ENCODE results near the gene P2RX4.
"Not testable (repeated sequence)": the region's sequence is repeated elsewhere in the genome, so short reads cannot be mapped to it uniquely, and the experiment has no call there.

Gene P2RX4, protein sequence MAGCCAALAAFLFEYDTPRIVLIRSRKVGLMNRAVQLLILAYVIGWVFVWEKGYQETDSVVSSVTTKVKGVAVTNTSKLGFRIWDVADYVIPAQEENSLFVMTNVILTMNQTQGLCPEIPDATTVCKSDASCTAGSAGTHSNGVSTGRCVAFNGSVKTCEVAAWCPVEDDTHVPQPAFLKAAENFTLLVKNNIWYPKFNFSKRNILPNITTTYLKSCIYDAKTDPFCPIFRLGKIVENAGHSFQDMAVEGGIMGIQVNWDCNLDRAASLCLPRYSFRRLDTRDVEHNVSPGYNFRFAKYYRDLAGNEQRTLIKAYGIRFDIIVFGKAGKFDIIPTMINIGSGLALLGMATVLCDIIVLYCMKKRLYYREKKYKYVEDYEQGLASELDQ

DNA sequence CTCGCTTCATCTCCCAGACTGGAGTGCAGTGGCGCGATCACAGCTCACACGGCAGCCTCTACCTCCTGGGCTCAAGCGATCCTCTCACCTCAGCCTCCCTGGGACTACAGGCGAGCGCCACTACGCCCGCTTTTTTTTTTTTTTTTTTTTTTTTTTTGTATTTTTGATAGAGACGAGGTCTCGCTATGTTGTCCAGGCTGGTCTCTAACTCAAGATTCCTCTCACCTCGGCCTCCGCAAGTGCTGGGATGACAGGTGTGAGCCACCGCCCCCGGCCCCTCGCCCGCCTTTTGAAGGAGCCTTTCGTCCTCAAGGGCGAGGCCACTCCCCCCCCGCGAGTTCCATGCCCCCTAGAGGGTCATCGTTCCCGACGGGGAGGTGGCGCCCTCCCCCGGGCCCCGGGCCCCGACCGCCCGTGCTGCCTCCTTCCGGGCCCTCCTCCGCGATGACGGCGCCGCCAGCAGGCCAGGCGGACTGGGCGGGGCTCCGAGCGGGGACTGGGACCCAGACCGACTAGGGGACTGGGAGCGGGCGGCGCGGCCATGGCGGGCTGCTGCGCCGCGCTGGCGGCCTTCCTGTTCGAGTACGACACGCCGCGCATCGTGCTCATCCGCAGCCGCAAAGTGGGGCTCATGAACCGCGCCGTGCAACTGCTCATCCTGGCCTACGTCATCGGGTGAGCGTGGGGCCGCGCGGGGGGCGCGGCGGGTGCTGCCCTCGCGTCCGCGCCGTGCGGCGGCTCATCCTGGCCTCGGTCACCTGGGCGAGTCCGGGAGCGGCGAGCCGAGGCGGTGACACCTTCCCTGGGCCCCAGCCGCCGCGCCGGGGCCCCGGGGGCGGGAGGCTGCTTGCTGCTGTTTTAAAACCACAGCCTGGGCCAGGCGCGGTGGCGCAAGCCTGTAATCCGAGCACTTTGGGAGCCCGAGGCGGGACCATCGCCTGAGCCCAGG is at the start of gene P2RX4:
TSS of gene P2RX4 (plus strand) at position 506 of the 949 bp plus-strand sequence. CDS start at position 542, 36 bp downstream.
- DNase-seq (ENCODE audit: low read depth): no peak

DNA sequence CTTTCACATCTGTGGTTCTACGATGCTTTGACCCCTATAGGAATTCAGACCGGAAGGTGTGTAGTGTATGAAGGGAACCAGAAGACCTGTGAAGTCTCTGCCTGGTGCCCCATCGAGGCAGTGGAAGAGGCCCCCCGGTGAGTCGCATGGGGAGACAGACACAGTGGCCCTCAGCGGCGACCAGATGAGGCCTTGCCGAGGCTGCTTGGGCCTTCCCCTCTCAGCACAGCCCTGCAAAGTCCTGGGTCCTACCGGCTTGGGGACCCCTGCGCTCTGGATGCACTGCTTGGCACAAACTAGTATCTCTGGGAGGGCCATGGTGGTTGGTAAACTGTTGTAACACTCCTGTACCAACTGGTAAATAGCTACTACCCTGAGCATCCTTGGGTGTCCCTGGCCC is 47.5 kb upstream of the P2RX4 start:
- no peak for DNase-seq (ENCODE audit: low read depth)

DNA sequence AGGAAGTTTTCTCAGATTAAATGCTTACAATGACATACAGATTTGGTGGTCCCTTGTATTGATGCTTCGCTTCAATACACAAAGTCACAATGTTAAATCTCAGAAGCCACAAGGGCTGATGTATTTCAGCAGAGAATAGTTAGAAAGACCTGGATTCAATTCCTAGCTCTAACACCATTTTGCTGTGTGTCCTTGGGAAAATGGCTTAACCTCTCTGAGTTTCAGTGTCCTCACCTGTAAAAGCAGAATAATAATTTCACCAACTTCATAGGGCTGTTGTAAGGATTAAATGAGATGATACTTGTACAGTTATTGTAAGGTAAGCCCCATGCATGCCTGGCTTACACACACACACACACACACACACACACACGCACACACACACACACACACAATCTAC is 46.9 kb upstream of the P2RX4 start:
- no peak for DNase-seq (ENCODE audit: low read depth)

DNA sequence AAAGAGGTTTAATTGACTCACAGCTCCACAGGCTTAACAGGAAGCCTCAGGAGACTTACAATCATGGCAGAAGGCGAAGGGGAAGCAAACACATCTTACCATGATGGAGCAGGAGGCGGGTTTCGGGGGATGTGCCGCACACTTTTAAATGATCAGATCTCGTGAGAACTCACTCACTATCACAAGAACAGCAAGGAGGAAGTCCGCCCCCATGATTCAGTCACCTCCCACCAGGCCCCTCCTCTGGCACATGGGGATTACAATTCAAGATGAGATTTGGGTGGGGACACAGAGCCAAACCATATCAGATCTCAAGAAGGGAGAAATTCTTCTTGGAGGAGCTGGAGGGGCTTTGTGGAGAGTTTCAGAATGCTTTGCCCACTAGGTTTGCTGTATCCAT is 45.1 kb upstream of the P2RX4 start:
- DNase-seq (ENCODE audit: low read depth): not testable (repeated sequence)

DNA sequence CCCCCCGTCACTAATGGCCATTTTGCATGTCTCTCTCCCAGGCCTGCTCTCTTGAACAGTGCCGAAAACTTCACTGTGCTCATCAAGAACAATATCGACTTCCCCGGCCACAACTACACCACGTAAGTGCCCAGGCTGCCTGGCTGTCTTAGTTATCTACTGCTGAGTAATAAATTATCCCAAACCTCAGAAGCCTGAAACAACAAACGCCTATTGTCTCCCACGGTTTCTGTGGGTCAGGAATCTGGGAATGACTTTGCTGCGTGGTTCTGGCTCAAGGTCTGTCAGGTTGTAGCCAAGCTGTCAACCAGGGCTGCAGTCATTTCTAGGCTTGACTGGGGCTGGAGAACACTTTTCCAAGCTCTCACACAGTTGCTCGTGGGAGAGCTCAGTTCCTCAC is 44.6 kb upstream of the P2RX4 start:
- DNase-seq (ENCODE audit: low read depth): no peak

DNA sequence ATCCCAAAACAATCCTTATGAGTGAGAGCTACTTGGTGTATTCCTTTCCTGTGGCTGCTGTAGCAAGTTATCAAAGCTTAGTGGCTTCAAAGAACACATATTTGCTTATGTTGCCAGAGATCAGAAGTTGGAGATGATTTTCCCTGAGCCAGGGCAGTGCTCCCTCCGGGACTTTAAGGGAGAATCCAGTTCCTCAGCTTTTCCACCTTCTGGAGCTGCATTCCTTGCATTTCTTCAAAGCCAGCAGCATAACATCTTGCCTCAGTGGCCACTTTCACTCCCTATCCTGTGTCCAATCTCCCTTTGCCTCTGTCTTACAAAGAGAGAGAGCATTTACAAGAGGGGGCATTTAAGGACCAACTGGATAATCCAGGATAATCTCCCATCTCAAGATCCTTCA is 43.6 kb upstream of the P2RX4 start:
- no peak for DNase-seq (ENCODE audit: low read depth)

DNA sequence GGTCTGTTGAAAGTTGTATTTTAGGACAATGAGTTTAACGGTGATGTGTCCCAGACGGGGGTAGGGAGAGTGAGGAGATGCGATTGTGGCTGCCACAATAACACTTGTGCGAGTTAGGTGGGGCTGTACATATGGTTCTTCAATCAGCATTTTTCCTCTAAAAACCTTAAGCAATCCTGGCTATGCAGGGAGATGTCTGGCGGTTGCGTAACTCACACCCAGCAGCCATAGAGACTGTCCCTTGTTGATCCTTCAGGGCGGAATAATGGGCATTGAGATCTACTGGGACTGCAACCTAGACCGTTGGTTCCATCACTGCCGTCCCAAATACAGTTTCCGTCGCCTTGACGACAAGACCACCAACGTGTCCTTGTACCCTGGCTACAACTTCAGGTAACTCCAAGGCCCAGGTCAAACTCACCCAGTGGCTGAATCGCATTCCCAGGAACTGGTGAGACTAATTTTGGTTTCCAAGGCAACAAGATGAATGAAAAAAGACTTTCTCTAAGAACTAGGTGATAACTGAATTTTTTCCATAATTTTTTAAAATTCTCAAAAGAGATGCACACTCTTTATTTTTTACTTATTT is 42.6 kb upstream of the P2RX4 start:
- DNase-seq (ENCODE audit: low read depth): no peak

DNA sequence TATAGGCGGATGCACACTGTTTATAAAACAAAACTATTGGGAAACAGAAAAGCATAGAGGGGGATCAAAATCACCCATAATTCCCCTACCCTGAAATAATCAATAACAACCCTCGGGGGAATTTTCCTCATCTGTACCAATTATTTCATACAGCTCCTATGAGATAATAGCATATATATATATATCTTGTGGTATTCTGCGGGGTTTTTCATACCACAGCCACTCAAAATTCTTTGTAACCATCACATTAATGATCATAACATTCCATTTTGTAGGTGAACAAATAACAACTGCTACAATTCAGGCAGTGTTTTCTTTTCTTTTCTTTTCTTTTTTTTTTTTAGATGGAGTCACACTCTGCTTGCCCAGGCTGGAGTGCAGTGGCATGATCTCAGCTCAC is 42.0 kb upstream of the P2RX4 start:
- DNase-seq (ENCODE audit: low read depth): no peak

DNA sequence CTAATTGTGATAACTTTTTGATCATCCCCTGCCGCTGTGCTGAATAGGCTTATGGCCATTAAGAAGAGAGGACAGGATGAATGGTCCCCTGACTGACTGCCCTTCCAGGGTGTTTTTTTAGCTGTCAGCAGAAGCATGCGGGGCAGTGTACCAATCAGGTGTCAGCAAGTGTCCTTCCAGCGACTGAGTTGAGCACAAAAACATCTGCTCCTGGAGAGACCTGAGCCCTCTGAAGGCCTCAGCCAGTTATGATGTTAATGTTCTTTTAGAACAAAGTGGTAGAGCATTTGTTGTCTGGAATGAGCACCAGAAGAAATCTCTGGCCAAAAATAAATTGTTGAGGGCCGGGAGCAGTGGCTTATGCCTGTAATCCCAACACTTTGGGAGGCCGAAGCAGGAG is 39.8 kb upstream of the P2RX4 start:
- no peak for DNase-seq (ENCODE audit: low read depth)

DNA sequence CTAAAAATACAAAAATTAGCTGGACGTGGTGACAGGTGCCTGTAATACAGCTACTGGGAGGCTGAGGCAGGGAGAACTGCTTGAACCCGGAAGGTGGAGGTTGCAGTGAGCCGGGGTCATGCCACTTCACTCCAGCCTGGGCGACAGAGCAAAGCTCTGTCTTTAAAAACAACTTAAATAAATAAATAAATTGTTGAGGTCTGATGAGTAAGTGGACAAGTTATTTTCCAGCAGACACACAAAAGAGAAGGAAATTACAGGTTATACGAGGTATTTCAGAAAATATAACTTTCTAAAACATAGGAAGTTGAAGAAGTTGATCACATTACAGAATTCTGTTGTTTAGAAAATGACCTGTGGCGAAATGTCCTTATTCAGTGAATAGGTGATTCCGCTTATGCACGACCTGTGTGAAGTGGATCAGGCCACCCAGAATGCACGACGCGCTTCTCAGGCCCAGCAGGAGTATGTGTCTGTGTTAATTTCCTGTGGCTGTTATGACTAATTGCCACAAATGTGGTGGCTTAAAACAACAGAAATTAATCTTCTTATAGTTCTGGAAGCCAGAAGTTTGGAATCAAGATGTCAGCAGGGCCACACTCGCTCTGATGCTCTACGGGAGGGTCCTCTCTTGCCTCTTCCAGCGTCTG is 39.2 kb upstream of the P2RX4 start:
- DNase-seq (ENCODE audit: low read depth): no peak

DNA sequence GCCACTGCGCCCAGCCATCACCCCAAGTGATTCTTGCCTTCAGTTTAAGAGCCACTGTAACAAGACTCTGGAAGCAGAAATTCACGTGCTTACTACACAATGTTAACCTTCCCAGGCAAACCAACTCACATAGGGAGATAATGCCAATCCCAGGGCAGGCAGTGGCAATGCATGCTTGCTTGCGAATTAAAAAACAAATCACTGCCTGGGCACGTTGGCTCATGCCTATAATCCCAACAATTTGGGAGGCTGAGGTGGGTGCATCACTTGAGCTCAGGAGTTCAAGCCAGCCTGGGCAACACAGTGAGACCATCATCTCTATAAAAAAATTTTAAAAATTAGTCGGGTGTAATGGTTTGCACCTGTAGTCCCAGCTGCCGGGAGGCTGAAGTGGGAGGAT is 37.8 kb upstream of the P2RX4 start:
- no peak for DNase-seq (ENCODE audit: low read depth)

DNA sequence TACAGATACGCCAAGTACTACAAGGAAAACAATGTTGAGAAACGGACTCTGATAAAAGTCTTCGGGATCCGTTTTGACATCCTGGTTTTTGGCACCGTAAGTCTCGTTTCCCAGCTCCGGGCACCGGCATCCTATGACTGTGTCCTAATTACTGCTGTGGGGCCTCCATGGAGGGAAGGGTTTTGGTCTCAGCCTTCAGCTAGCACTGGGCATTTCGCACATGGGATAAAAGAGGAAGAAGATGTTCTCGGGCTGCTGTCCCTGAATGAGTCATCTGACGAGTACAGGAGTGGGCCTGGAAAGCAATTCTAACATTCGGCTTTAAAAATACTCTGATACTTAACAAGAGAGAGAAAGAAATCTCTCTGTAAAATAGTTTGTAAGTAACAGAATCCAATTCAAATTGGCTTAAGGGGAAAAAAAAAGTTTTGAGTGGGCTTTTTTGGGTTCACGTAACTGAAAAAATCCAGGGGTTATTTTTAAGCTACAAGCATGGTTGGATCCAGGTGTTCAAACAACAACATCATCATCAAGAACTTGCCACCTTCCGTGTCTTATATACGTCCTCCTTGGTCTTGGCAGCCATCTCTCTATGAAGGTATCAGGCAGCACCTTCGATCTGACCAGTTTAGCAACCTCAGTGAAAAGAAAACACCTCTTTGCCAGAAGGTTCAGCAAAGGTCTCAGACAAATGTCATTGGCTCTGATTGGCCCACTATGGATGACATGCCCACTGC is 34.4 kb upstream of the P2RX4 start:
- DNase-seq (ENCODE audit: low read depth): no peak

DNA sequence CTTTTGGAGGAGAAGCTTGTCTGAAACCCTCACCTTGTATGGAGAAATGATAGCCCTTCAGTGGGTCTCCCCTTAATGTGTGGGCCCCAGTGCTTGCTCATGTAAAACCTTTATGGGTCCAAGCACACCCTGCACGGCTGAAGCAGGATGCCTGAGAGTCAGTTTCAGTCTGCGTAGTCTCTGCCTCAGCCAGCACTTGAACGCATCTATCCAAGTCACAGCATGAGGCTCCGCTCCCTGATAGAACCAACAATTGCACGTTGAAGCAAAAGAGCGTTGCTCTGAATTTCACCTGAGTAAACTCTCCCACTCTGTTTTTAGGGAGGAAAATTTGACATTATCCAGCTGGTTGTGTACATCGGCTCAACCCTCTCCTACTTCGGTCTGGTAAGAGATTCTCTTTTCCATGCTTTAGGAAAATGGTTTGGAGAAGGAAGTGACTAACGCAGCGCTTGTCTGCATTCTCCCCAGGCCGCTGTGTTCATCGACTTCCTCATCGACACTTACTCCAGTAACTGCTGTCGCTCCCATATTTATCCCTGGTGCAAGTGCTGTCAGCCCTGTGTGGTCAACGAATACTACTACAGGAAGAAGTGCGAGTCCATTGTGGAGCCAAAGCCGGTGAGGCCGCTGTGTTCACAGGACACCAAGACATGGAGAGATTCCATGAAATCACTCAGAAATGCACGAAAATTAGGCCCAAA is 33.0 kb upstream of the P2RX4 start:
- DNase-seq (ENCODE audit: low read depth): no peak

DNA sequence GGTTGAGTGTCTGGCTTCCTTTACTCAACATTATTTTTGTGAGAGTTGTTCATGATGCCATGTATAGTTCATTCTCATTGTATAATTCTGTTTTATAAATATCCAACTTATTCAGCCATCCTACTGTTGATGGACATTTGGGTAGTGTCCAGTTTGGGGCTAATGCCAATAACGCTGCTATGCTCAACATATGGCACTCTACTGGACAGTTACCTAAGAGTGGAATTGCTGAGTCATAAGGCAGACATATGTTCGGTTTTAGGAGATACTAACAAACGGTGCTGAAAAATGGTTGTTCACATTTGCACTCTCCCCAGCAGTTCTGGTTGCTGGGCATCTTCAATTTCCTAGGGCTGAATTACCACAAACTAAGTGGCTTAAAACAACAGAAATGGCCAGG is 28.7 kb upstream of the P2RX4 start:
- no peak for DNase-seq (ENCODE audit: low read depth)

DNA sequence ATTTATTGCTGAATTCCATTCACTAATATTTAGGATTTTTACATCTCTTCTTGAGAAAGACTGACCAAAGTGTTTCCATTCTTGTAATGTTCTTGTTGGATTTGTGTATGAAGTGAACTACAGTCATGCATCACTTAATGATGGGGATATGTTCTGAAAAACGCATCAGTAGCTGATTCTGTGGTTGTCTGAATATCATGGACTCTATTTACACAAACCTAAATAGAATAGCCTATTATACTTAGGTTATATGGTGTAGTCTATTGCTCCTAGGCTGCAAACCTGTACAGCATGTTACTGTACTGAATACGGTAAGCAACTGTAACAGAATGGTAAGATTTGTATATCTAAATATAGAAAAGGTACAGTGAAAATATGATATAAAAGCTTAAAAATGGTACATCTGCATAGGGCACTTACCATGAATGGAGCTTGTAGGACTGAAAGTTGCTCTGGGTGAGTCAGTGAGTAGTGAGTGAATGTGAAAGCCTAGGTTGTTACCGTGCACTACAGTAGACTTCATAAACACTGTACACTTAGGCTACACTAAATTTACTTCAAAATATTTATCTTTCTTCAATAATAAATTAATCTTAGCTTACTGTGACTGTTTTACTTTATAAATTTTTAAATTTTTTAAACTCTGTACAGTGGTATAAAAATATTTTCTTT is 27.6 kb upstream of the P2RX4 start:
- no peak for DNase-seq (ENCODE audit: low read depth)

DNA sequence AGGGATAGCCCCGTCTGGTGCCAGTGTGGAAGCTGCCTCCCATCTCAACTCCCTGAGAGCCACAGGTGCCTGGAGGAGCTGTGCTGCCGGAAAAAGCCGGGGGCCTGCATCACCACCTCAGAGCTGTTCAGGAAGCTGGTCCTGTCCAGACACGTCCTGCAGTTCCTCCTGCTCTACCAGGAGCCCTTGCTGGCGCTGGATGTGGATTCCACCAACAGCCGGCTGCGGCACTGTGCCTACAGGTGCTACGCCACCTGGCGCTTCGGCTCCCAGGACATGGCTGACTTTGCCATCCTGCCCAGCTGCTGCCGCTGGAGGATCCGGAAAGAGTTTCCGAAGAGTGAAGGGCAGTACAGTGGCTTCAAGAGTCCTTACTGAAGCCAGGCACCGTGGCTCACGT is 25.5 kb upstream of the P2RX4 start:
- no peak for DNase-seq (ENCODE audit: low read depth)

DNA sequence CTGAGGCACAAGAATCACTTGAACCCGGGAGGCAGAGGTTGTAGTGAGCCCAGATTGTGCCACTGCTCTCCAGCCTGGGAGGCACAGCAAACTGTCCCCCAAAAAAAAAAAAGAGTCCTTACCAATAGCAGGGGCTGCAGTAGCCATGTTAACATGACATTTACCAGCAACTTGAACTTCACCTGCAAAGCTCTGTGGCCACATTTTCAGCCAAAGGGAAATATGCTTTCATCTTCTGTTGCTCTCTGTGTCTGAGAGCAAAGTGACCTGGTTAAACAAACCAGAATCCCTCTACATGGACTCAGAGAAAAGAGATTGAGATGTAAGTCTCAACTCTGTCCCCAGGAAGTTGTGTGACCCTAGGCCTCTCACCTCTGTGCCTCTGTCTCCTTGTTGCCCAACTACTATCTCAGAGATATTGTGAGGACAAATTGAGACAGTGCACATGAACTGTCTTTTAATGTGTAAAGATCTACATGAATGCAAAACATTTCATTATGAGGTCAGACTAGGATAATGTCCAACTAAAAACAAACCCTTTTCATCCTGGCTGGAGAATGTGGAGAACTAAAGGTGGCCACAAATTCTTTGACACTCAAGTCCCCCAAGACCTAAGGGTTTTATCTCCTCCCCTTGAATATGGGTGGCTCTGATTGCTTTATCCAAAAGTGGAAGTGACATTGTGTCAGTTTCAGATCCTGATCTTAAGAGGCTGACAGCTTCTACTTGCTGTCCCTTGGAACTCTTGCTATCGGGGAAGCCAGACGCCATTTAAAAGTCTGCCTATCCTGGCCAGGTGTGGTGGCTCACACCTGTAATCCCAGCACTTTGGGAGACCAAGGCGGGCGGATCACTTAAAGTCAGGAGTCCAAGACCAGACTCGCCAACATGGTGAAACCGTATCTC is 24.7 kb upstream of the P2RX4 start:
- no peak for DNase-seq (ENCODE audit: low read depth)

DNA sequence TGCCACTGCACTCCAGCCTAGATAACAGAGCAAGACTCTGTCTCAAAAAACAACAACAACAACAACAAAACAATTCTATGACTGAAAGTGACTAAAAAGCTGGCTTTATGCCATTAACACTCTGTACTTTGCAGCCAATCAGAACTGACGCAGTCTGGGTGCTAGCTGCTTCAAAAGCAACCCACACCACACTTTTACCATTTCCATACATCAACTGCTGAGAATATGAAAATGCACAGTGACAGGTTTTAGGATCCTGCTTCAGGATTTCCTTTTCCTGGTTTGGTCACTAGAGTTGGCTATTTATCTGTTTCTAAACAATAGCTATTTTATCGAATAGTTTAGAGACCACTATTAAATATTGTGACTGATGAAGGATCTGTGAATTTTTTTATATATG is 23.1 kb upstream of the P2RX4 start:
- DNase-seq (ENCODE audit: low read depth): no peak

DNA sequence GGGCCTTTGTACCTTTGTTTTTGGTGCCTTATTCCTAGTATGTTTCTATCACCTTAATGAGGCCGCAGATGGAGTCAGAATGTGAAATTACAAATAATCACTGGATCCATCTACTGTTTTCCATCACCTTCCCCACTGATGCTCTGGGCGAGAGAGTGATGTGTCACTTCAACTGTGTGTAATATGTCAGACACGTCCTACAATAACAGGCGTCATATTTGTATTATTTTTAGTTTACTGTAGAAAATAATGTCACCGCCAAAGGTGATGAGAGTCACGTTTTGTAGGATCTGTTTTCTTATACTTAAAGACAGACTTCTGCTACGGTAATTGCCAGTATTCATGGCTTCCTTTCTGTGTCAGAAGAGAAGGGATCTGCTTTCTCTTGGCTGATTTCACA is 22.4 kb upstream of the P2RX4 start:
- DNase-seq (ENCODE audit: low read depth): no peak
